BLaER1 treated with 17β-estradiol and CSF1 and Interleukin-3, amounts not matched to agents 10 nM and 100 nM (cell line): ENCODE results near the gene SF3B5.

Experiments
- H3K27ac ChIP-seq, 11 experiments: shearing (Covaris generic); formaldehyde crosslinking; 2 replicates each; pipeline ENCODE4 v1.8.1; 2022
- H3K27me3 ChIP-seq, 11 experiments: shearing (Covaris generic); formaldehyde crosslinking; 2 replicates each; pipeline ENCODE4 v1.8.1; 2022
- H3K36me3 ChIP-seq, 11 experiments: shearing (Covaris generic); formaldehyde crosslinking; 2 replicates each; pipeline ENCODE4 v1.8.1; 2022
- H3K4me1 ChIP-seq, 10 experiments: shearing (Covaris generic); formaldehyde crosslinking; 2 replicates each; pipeline ENCODE4 v1.8.1; 2022
- H3K4me2 ChIP-seq, 11 experiments: shearing (Covaris generic); formaldehyde crosslinking; 2 replicates each; pipeline ENCODE4 v1.8.1; 2022
- H3K4me3 ChIP-seq, 10 experiments: shearing (Covaris generic); formaldehyde crosslinking; 2 replicates each; pipeline ENCODE4 v1.8.1; 2022
- H3K9ac ChIP-seq, 11 experiments: shearing (Covaris generic); formaldehyde crosslinking; 2 replicates each; pipeline ENCODE4 v1.8.1; 2022
- H3K9me3 ChIP-seq, 11 experiments: shearing (Covaris generic); formaldehyde crosslinking; replicated peaks in 1 of 11; 2 replicates each; pipeline ENCODE4 v1.8.1; 2022
- H4K20me1 ChIP-seq, 11 experiments: shearing (Covaris generic); formaldehyde crosslinking; 2 replicates each; pipeline ENCODE4 v1.8.1; 2022
- Cebpa-rat ChIP-seq, 11 experiments: shearing (Covaris generic); IDR thresholded peaks; 2 replicates each; pipeline ENCODE4 v1.8.1; 2022

SF3B5 gene

GRCh38 chr6:144069506-144069905 lies 25.9 kb downstream of the SF3B5 start:
- no peak for TF ChIP-seq Cebpa-rat (IDR thresholded peaks at IDR 0.05)
- Histone ChIP-seq H3K36me3 (no peaks in the 10 kb centered on the region), H3K27ac (no peak overlapping the region), H3K4me2 (no peak overlapping the region), H3K4me1 (peaks cover 3 to 7% (median 7%) of the 10 kb centered on the region in 10 experiments; a peak in 14 of 20 replicates), H3K27me3 (peaks cover 0 to 12% (median 6%) of the 10 kb centered on the region in 11 experiments; a peak in 6 of 22 replicates), H3K9me3 (no peaks in the 10 kb centered on the region), H3K9ac (no peak overlapping the region), H3K4me3 (no peak overlapping the region), H4K20me1 (no peaks in the 10 kb centered on the region)

GRCh38 chr6:144068794-144069193 lies 26.6 kb downstream of the SF3B5 start:
- Histone ChIP-seq H3K4me2 (no peak overlapping the region), H3K27ac (no peak overlapping the region), H3K4me3 (no peak overlapping the region), H3K9me3 (no peaks in the 10 kb centered on the region), H4K20me1 (no peaks in the 10 kb centered on the region), H3K4me1 (peaks cover 3 to 7% (median 7%) of the 10 kb centered on the region in 10 experiments; a peak in 14 of 20 replicates), H3K9ac (no peak overlapping the region), H3K36me3 (no peaks in the 10 kb centered on the region), H3K27me3 (peaks cover 0 to 12% (median 6%) of the 10 kb centered on the region in 11 experiments; a peak in 7 of 22 replicates)
- no peak for TF ChIP-seq Cebpa-rat (IDR thresholded peaks at IDR 0.05)

GRCh38 chr6:144066741-144067484 lies 28.5 kb downstream of the SF3B5 start:
- no peaks in the 10 kb centered on the region for H4K20me1 ChIP-seq
- H3K4me2 ChIP-seq: no peak overlapping the region
- TF ChIP-seq Cebpa-rat (IDR thresholded peaks at IDR 0.05): no peak
- peaks cover 13 to 19% (median 16%) of the 10 kb centered on the region in 10 experiments for H3K4me1 ChIP-seq
- H3K27ac ChIP-seq: no peak overlapping the region
- no peaks in the 10 kb centered on the region for H3K36me3 ChIP-seq
- H3K9me3 ChIP-seq: no peaks in the 10 kb centered on the region
- H3K4me3 ChIP-seq: no peak overlapping the region
- H3K9ac ChIP-seq: no peak overlapping the region
- peaks cover 0 to 25% (median 14%) of the 10 kb centered on the region in 11 experiments; a peak in 12 of 22 replicates for H3K27me3 ChIP-seq

GRCh38 chr6:144066255-144066654 lies 29.1 kb downstream of the SF3B5 start:
- Histone ChIP-seq H3K36me3 (no peaks in the 10 kb centered on the region), H4K20me1 (no peaks in the 10 kb centered on the region), H3K4me2 (no peak overlapping the region), H3K27me3 (peaks cover 0 to 25% (median 14%) of the 10 kb centered on the region in 11 experiments; a peak in 12 of 22 replicates), H3K27ac (no peak overlapping the region), H3K4me3 (no peak overlapping the region), H3K9ac (no peak overlapping the region), H3K4me1 (peaks cover 13 to 19% (median 16%) of the 10 kb centered on the region in 10 experiments), H3K9me3 (no peaks in the 10 kb centered on the region)
- TF ChIP-seq Cebpa-rat (IDR thresholded peaks at IDR 0.05): no peak

GRCh38 chr6:144065213-144065660 lies 30.1 kb downstream of the SF3B5 start:
- H3K9me3 ChIP-seq: no peaks in the 10 kb centered on the region
- no peaks in the 10 kb centered on the region for H4K20me1 ChIP-seq
- peaks cover 0 to 25% (median 14%) of the 10 kb centered on the region in 11 experiments; a peak in 12 of 22 replicates for H3K27me3 ChIP-seq
- no peak overlapping the region for H3K27ac ChIP-seq
- H3K36me3 ChIP-seq: no peaks in the 10 kb centered on the region
- H3K4me1 ChIP-seq: peaks cover 13 to 19% (median 16%) of the 10 kb centered on the region in 10 experiments
- TF ChIP-seq Cebpa-rat (IDR thresholded peaks at IDR 0.05): no peak
- peak overlapping the region; percentile 79 to 99 (median 92) for H3K4me2 ChIP-seq
- peak overlapping the region in 6 of 11 experiments; percentile 84 to 89 (median 86); a peak in 6 of 22 replicates for H3K9ac ChIP-seq
- peak overlapping the region; percentile 73 to 90 (median 84); a peak in 19 of 20 replicates for H3K4me3 ChIP-seq

GRCh38 chr6:144064402-144065212 lies 30.8 kb downstream of the SF3B5 start:
- Histone ChIP-seq H3K4me3 (peak overlapping the region; percentile 73 to 90 (median 84)), H3K36me3 (no peaks in the 10 kb centered on the region), H3K9me3 (no peaks in the 10 kb centered on the region), H3K27ac (peak overlapping the region; percentile 58 to 92 (median 80); a peak in 21 of 22 replicates), H3K27me3 (peaks cover 0 to 25% (median 14%) of the 10 kb centered on the region in 11 experiments; a peak in 12 of 22 replicates), H3K9ac (peak overlapping the region; percentile 79 to 89 (median 86)), H3K4me2 (peak overlapping the region; percentile 79 to 99 (median 92)), H3K4me1 (peaks cover 13 to 19% (median 16%) of the 10 kb centered on the region in 10 experiments), H4K20me1 (no peaks in the 10 kb centered on the region)
- no peak for TF ChIP-seq Cebpa-rat (IDR thresholded peaks at IDR 0.05)

GRCh38 chr6:144063744-144064401 lies 31.5 kb downstream of the SF3B5 start:
- peaks cover 13 to 19% (median 16%) of the 10 kb centered on the region in 10 experiments for H3K4me1 ChIP-seq
- no peaks in the 10 kb centered on the region for H3K9me3 ChIP-seq
- no peaks in the 10 kb centered on the region for H4K20me1 ChIP-seq
- H3K27me3 ChIP-seq: peaks cover 0 to 25% (median 14%) of the 10 kb centered on the region in 11 experiments; a peak in 12 of 22 replicates
- H3K36me3 ChIP-seq: no peaks in the 10 kb centered on the region
- peak overlapping the region; percentile 79 to 89 (median 86) for H3K9ac ChIP-seq
- TF ChIP-seq Cebpa-rat (IDR thresholded peaks at IDR 0.05): no peak
- H3K4me2 ChIP-seq: peak overlapping the region; percentile 91 to 99 (median 92)
- H3K4me3 ChIP-seq: peak overlapping the region; percentile 73 to 90 (median 84)
- H3K27ac ChIP-seq: peak overlapping the region; percentile 58 to 92 (median 80); a peak in 21 of 22 replicates

GRCh38 chr6:144063246-144063743 lies 32.1 kb downstream of the SF3B5 start:
- H3K27me3 ChIP-seq: peaks cover 0 to 25% (median 14%) of the 10 kb centered on the region in 11 experiments; a peak in 12 of 22 replicates
- no peaks in the 10 kb centered on the region for H3K36me3 ChIP-seq
- no peaks in the 10 kb centered on the region for H4K20me1 ChIP-seq
- peaks cover 13 to 19% (median 16%) of the 10 kb centered on the region in 10 experiments for H3K4me1 ChIP-seq
- H3K27ac ChIP-seq: peak overlapping the region in 7 of 11 experiments; percentile 74 to 92 (median 86); a peak in 11 of 22 replicates
- H3K4me2 ChIP-seq: peak overlapping the region; percentile 91 to 99 (median 92)
- H3K9ac ChIP-seq: peak overlapping the region; percentile 79 to 89 (median 86); a peak in 21 of 22 replicates
- TF ChIP-seq Cebpa-rat (IDR thresholded peaks at IDR 0.05): no peak
- no peaks in the 10 kb centered on the region for H3K9me3 ChIP-seq
- H3K4me3 ChIP-seq: peak overlapping the region; percentile 73 to 90 (median 84)
